SHP77 treated with DMSO at 0.1 percent for 48 hours (cell line): ENCODE results near the gene KCNG2.

Experiments used
- DNase-seq: peaks from one replicate; lab custom pipeline; 2025; lab: John Stamatoyannopoulos, UW

Gene KCNG2

DNA sequence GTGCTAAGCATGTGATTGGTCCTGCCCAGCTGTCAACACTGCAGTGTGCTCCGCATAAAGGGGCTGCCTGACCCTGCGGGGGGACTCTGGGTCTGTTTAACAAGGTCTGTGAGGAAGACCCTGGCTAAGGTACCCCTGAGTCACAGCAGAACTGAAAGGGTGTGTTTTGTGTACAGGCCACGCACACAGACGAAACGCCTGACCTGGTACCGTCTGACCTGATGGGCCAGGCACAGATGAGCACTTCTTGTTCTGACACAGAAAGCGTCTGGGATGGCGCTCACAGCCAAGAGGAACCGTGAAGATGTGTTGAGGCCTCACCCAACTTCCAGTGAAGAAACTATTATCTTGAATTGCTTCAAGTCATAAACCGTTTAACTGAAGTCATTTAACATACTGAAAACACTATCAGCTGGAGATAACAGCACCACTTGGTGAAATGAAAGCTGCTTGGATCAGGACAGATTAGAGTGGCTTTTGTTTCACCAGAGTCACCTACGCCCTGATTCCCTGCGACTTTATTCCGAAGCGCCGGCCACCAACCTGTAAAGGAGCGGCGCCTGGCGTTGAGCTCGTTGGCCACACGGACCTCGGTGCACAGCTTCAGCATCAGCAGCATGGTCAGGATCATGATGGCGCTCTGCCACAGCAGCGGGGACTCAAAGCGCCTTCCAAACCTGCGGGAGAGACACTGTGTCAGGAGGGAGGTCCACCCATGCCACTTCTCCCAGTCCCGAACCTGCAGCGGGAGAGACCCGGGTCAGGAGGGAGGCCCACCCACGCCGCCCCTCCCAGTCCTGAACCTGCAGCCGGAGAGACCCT lies 145.3 kb downstream of the KCNG2 start:
- DNase-seq, result no peak

DNA sequence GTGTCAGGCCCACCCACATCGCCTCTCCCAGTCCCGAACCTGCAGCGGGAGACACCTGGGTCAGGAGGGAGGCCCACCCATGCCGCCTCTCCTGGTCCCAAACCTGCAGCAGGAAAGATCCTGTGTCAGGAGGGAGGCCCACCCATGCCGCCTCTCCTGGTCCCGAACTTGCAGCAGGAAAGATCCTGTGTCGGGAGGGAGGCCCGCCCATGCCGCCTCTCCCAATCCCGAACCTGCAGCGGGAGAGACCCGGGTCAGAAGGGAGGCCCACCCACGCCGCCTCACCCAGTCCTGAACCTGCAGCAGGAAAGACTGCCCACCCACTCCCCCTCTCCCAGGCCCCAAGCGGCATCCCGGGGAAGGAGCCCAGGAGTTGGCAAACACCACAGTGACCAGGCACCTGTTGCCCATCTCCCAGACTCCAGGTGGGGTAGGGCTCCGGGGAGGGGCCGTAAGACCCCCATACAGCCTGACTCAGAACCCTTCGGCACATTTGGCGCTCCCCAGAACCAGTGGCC lies 145.9 kb downstream of the KCNG2 start:
- DNase-seq, result no peak

GRCh38 chr18:79944126-79944731 lies 146.5 kb downstream of the KCNG2 start:
- no peak for DNase-seq

DNA sequence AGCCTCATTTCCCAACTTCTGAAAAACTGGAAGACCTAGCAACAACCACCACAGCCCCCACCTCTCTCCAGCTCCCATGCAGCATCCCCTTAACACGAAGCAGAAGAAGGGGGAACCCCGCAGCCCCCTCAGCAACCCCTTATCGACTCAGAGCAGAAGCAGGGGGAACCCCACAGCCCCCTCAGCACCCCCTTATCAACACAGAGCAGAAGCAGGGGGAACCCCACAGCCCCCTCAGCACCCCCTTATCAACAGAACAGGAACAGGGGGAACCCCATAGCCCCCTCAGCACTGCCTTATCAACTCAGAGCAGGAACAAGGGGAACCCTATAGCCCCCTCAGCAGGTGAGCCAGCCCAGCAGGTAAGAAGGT lies 147.0 kb downstream of the KCNG2 start:
- DNase-seq, result no peak

DNA sequence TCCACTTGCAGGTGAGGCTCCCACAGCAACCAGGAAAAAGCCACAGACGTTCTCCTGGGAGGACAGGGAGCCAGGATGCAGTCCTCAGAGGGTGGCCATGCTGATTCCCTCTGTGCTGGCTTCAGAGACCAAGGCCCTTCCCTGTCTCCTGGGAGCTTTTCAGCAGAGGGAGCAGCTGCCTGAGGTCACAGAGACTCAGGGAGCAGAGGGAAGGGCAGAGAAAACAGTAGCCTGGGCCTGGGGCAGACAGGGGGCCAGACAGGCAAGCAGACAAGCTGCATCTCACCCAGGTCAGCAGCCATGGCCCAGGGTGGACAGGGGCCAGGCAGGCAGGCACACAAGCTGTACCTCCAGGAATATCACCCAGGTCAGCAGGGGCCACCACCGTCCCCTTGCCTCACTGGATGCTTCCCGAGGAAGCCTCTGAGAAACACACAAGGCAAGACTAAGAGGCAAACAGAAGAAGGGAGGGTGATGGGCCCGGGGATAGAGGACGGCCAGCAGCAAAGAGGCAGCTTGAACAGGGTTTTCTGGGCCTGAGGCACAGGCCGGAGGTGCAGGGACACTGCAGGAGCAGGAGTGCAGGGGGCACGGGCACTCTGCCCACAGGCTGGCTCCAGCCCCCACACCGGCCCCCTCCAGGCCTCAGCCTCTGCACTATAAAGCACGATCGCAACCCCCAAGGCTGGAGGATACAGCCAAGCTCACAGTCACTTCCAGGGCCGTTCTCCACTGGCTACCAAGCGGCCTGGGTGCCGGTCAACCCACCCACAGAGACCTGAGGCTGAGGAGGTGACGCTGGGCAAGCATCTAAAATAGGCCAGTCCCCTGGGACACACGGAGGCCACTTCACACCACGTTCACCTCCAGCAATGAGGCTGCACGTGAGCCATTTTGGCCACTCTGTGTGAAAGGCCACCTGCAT lies 147.6 kb downstream of the KCNG2 start:
- no peak for DNase-seq

GRCh38 chr18:79947054-79947755 lies 149.5 kb downstream of the KCNG2 start:
- no peak for DNase-seq

GRCh38 chr18:79947881-79948610 lies 150.3 kb downstream of the KCNG2 start:
- DNase-seq, result no peak

- no peak for DNase-seq
Measured at GRCh38 chr18:79948719-79949411, 151.1 kb downstream of the KCNG2 start.
